Measurements from ENCODE around the gene VSX2.

GRCh38 chr14:74297986-74298385 lies 58.7 kb downstream of the VSX2 start:
- TF ChIP-seq EZH2 (IDR thresholded peaks at IDR 0.05; ENCODE audit: low read length, unreplicated experiment) = no peak
- TF ChIP-seq, protein P1, sequence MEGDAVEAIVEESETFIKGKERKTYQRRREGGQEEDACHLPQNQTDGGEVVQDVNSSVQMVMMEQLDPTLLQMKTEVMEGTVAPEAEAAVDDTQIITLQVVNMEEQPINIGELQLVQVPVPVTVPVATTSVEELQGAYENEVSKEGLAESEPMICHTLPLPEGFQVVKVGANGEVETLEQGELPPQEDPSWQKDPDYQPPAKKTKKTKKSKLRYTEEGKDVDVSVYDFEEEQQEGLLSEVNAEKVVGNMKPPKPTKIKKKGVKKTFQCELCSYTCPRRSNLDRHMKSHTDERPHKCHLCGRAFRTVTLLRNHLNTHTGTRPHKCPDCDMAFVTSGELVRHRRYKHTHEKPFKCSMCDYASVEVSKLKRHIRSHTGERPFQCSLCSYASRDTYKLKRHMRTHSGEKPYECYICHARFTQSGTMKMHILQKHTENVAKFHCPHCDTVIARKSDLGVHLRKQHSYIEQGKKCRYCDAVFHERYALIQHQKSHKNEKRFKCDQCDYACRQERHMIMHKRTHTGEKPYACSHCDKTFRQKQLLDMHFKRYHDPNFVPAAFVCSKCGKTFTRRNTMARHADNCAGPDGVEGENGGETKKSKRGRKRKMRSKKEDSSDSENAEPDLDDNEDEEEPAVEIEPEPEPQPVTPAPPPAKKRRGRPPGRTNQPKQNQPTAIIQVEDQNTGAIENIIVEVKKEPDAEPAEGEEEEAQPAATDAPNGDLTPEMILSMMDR (conservative IDR thresholded peaks at IDR 0.05; ENCODE audit: low read depth, low read length) = no peak
- no peak for TF ChIP-seq EZH2phosphoT487 (IDR thresholded peaks at IDR 0.05; ENCODE audit: borderline replicate concordance, low read length)

All from PC-3 (cell line).